ENCODE results near the gene BICC1.

The BICC1 gene

GRCh38 chr10:58653139-58653538, 140.5 kb downstream of the BICC1 start:
- Histone ChIP-seq H3K9me3 (ENCODE audit: control insufficient read depth in 1 of 2, low read length in 2 of 2) (no peaks in the 10 kb centered on the region), H3K4me3 (ENCODE audit: low read depth in 1 of 2, low read length in 2 of 2) (no peak overlapping the region), H3K27me3 (ENCODE audit: control insufficient read depth in 1 of 2, insufficient read depth in 2 of 2, low read length in 2 of 2) (no peaks in the 10 kb centered on the region), H3K4me1 (ENCODE audit: control insufficient read depth in 1 of 2, insufficient read depth in 2 of 2, low read length in 2 of 2) (no peaks in the 10 kb centered on the region), H3K27ac (ENCODE audit: low read depth, low read length) (no peak overlapping the region), H3K9ac (ENCODE audit: low read depth in 1 of 2, low read length in 2 of 2) (no peak overlapping the region), H3K36me3 (ENCODE audit: control insufficient read depth in 1 of 2, insufficient read depth in 2 of 2, low read length in 2 of 2) (no peaks in the 10 kb centered on the region)

DNA sequence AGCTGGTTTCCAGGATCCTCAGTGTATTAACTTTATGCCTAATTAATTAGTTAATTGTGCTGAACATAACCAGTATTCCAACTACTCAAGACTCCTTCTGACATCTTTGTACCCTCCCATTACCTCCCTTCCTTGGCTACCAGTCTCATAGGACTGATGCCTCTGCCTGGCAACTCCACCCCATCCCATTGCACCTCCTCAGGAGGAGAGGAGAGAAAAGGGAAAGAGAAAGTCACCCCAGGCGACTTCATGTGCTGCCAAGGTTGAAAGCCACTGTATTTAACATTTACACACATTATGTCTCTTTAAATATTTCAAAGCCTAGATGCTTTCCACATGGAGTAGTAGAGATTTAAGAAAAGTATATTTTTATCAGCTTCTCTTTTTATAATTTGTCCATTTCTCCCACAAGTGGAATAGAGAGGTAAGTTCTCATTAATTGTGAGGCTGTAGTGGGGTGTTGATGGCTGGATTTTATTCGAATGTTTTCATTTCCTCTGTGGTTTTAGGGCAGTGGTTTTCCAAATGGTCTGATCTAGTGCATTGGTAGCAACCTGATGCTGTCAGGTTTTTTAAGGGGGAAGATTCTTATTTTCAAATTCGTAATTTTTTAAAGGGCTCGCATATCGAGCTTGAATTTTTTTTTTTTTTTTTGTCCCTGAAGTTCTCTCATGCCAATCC, 148.0 kb downstream of the BICC1 start:
- no peaks in the 10 kb centered on the region for H3K27me3 ChIP-seq (ENCODE audit: control insufficient read depth in 1 of 2, insufficient read depth in 2 of 2, low read length in 2 of 2)
- H3K27ac ChIP-seq (ENCODE audit: low read depth, low read length) = no peak overlapping the region
- H3K36me3 ChIP-seq (ENCODE audit: control insufficient read depth in 1 of 2, insufficient read depth in 2 of 2, low read length in 2 of 2) = no peaks in the 10 kb centered on the region
- H3K4me1 ChIP-seq (ENCODE audit: control insufficient read depth in 1 of 2, insufficient read depth in 2 of 2, low read length in 2 of 2) = no peaks in the 10 kb centered on the region
- peaks cover 0 to 3% of the 10 kb centered on the region in 2 donors for H3K9me3 ChIP-seq (ENCODE audit: control insufficient read depth in 1 of 2, low read length in 2 of 2)
- no peak overlapping the region for H3K4me3 ChIP-seq (ENCODE audit: low read depth in 1 of 2, low read length in 2 of 2)
- H3K9ac ChIP-seq (ENCODE audit: low read depth in 1 of 2, low read length in 2 of 2) = no peak overlapping the region

DNA sequence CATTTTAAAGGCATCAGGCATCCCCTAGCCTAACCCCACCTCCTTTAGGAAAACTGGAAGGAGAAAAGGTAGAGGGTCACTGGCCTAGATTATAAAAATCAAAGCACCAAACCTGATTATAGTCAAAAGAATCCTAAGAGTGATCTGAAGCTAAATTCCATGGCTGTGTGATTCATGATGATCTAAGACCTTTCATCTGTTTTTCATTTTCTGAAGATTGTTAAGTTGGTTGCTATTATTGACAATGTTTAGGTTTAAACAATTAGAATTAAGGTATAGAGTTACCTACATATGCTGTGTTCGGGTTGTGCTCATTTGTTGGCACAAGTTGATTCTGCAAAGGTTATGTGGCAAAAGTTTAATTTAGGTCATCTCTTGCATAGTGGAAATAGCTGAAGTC, 148.7 kb downstream of the BICC1 start:
- Histone ChIP-seq H3K27me3 (ENCODE audit: control insufficient read depth in 1 of 2, insufficient read depth in 2 of 2, low read length in 2 of 2) (no peaks in the 10 kb centered on the region), H3K27ac (ENCODE audit: low read depth, low read length) (no peak overlapping the region), H3K4me3 (ENCODE audit: low read depth in 1 of 2, low read length in 2 of 2) (no peak overlapping the region), H3K9me3 (ENCODE audit: control insufficient read depth in 1 of 2, low read length in 2 of 2) (peaks cover 0 to 3% of the 10 kb centered on the region in 2 donors), H3K36me3 (ENCODE audit: control insufficient read depth in 1 of 2, insufficient read depth in 2 of 2, low read length in 2 of 2) (no peaks in the 10 kb centered on the region), H3K9ac (ENCODE audit: low read depth in 1 of 2, low read length in 2 of 2) (no peak overlapping the region), H3K4me1 (ENCODE audit: control insufficient read depth in 1 of 2, insufficient read depth in 2 of 2, low read length in 2 of 2) (no peaks in the 10 kb centered on the region)

DNA sequence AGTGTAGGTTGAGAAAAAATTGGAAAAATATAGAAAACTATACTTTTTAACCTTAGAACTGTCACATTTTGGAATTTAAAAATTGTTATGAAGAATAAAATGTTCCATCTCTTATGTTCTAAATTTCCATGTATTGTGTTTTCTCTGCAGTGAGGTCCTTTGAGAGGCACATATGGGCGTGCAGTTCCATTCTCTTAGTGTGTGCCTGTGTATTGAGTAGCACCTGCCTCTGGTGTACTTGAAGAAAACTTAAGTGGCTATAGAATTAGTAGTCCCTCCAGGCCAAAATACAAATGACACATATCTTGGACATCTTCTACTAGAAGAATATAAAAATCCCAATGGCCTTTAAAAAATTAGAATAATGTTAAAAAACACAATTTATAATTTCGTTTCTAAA, 149.2 kb downstream of the BICC1 start:
- no peak overlapping the region for H3K27ac ChIP-seq (ENCODE audit: low read depth, low read length)

DNA sequence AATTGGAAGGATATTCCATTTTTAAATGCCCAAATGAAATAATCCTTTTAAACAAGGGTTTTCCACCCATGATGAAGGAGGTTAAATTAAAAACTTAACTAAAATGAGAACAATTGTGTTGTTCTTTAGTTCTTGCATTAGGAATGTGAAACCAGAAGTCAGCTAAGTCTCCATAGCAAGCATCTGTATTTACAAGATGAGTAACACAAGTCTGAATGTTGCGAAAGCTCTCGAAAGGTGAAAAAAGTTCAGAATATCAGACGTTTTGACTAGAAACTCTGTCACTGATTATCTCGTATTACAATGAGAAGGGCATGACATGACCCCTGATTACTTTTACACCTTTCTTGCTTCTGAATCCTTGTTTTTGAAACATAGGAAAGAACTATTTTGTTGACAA, 149.6 kb downstream of the BICC1 start:
- Histone ChIP-seq H3K27ac (ENCODE audit: low read depth, low read length) (no peak overlapping the region), H3K27me3 (ENCODE audit: control insufficient read depth in 1 of 2, insufficient read depth in 2 of 2, low read length in 2 of 2) (no peaks in the 10 kb centered on the region), H3K4me3 (ENCODE audit: low read depth in 1 of 2, low read length in 2 of 2) (no peak overlapping the region), H3K4me1 (ENCODE audit: control insufficient read depth in 1 of 2, insufficient read depth in 2 of 2, low read length in 2 of 2) (no peaks in the 10 kb centered on the region), H3K36me3 (ENCODE audit: control insufficient read depth in 1 of 2, insufficient read depth in 2 of 2, low read length in 2 of 2) (no peaks in the 10 kb centered on the region), H3K9ac (ENCODE audit: low read depth in 1 of 2, low read length in 2 of 2) (no peak overlapping the region), H3K9me3 (ENCODE audit: control insufficient read depth in 1 of 2, low read length in 2 of 2) (peaks cover 0 to 3% of the 10 kb centered on the region in 2 donors)

More for the DNA sequence above, 149.2 kb downstream of the BICC1 start:
- Histone ChIP-seq H3K9ac (ENCODE audit: low read depth in 1 of 2, low read length in 2 of 2) (no peak overlapping the region), H3K4me3 (ENCODE audit: low read depth in 1 of 2, low read length in 2 of 2) (no peak overlapping the region), H3K4me1 (ENCODE audit: control insufficient read depth in 1 of 2, insufficient read depth in 2 of 2, low read length in 2 of 2) (no peaks in the 10 kb centered on the region), H3K9me3 (ENCODE audit: control insufficient read depth in 1 of 2, low read length in 2 of 2) (peaks cover 0 to 3% of the 10 kb centered on the region in 2 donors), H3K36me3 (ENCODE audit: control insufficient read depth in 1 of 2, insufficient read depth in 2 of 2, low read length in 2 of 2) (no peaks in the 10 kb centered on the region), H3K27me3 (ENCODE audit: control insufficient read depth in 1 of 2, insufficient read depth in 2 of 2, low read length in 2 of 2) (no peaks in the 10 kb centered on the region)

DNA sequence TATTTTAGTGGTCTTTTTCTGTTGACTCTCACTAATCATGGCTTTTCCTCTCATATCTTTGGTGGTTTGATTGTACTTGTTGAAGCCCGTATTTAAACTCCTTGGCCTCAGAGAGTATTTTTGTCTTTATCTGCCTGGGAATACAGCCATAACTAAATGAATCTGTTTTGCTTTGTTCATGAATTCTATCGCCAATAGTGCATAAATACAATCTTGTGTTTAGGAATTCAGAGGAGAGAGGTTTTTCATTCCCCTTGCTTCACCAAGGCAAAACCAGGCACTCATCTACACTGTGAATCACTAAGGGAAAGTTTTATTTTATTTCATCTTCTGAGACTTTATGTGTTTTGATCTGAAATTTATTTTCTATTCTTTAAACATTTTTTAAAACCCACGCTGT, 152.7 kb downstream of the BICC1 start:
- Histone ChIP-seq H3K27me3 (ENCODE audit: control insufficient read depth in 1 of 2, insufficient read depth in 2 of 2, low read length in 2 of 2) (no peaks in the 10 kb centered on the region), H3K4me3 (ENCODE audit: low read depth in 1 of 2, low read length in 2 of 2) (no peak overlapping the region), H3K36me3 (ENCODE audit: control insufficient read depth in 1 of 2, insufficient read depth in 2 of 2, low read length in 2 of 2) (no peaks in the 10 kb centered on the region), H3K4me1 (ENCODE audit: control insufficient read depth in 1 of 2, insufficient read depth in 2 of 2, low read length in 2 of 2) (no peaks in the 10 kb centered on the region), H3K9me3 (ENCODE audit: control insufficient read depth in 1 of 2, low read length in 2 of 2) (peaks cover 0 to 3% of the 10 kb centered on the region in 2 donors), H3K27ac (ENCODE audit: low read depth, low read length) (no peak overlapping the region), H3K9ac (ENCODE audit: low read depth in 1 of 2, low read length in 2 of 2) (no peak overlapping the region)

- Histone ChIP-seq H3K4me1 (ENCODE audit: control insufficient read depth in 1 of 2, insufficient read depth in 2 of 2, low read length in 2 of 2) (no peaks in the 10 kb centered on the region), H3K27ac (ENCODE audit: low read depth, low read length) (no peak overlapping the region), H3K9me3 (ENCODE audit: control insufficient read depth in 1 of 2, low read length in 2 of 2) (peaks cover 0 to 3% of the 10 kb centered on the region in 2 donors), H3K4me3 (ENCODE audit: low read depth in 1 of 2, low read length in 2 of 2) (peak overlapping the region in 1 of 2 donors; percentile 40), H3K9ac (ENCODE audit: low read depth in 1 of 2, low read length in 2 of 2) (no peak overlapping the region), H3K27me3 (ENCODE audit: control insufficient read depth in 1 of 2, insufficient read depth in 2 of 2, low read length in 2 of 2) (no peaks in the 10 kb centered on the region), H3K36me3 (ENCODE audit: control insufficient read depth in 1 of 2, insufficient read depth in 2 of 2, low read length in 2 of 2) (no peaks in the 10 kb centered on the region)
These were observed 153.4 kb downstream of the BICC1 start for GRCh38 chr10:58666024-58666423.

- H3K9ac ChIP-seq (ENCODE audit: low read depth in 1 of 2, low read length in 2 of 2) = no peak overlapping the region
- H3K27ac ChIP-seq (ENCODE audit: low read depth, low read length) = no peak overlapping the region
- H3K4me1 ChIP-seq (ENCODE audit: control insufficient read depth in 1 of 2, insufficient read depth in 2 of 2, low read length in 2 of 2) = no peaks in the 10 kb centered on the region
- H3K36me3 ChIP-seq (ENCODE audit: control insufficient read depth in 1 of 2, insufficient read depth in 2 of 2, low read length in 2 of 2) = no peaks in the 10 kb centered on the region
- H3K27me3 ChIP-seq (ENCODE audit: control insufficient read depth in 1 of 2, insufficient read depth in 2 of 2, low read length in 2 of 2) = no peaks in the 10 kb centered on the region
- H3K9me3 ChIP-seq (ENCODE audit: control insufficient read depth in 1 of 2, low read length in 2 of 2) = peaks cover 0 to 3% of the 10 kb centered on the region in 2 donors
- no peak overlapping the region for H3K4me3 ChIP-seq (ENCODE audit: low read depth in 1 of 2, low read length in 2 of 2)
These were observed 155.1 kb downstream of the BICC1 start for GRCh38 chr10:58667658-58668310.

DNA sequence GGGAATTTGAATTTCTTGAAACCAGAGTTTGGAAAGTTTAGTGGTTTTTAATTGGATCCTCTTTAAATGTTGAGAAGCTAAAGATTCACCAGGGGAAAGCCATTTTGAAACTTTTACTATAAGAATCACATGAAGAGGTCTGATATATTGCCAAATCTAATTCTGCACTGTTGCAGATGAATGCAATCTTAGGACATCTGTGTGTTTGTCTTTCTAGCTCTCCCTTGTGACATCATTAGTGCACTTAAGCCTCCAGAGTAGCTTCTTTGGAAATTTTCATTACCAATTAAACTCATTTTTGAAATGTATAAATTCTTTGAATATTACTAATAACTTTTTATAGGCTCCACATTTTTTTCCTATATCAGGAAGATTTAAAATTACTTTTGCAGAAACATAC, 160.2 kb downstream of the BICC1 start:
- Histone ChIP-seq H3K27me3 (ENCODE audit: control insufficient read depth in 1 of 2, insufficient read depth in 2 of 2, low read length in 2 of 2) (no peaks in the 10 kb centered on the region), H3K27ac (ENCODE audit: low read depth, low read length) (no peak overlapping the region), H3K4me3 (ENCODE audit: low read depth in 1 of 2, low read length in 2 of 2) (no peak overlapping the region), H3K4me1 (ENCODE audit: control insufficient read depth in 1 of 2, insufficient read depth in 2 of 2, low read length in 2 of 2) (no peaks in the 10 kb centered on the region), H3K9me3 (ENCODE audit: control insufficient read depth in 1 of 2, low read length in 2 of 2) (no peaks in the 10 kb centered on the region), H3K9ac (ENCODE audit: low read depth in 1 of 2, low read length in 2 of 2) (no peak overlapping the region), H3K36me3 (ENCODE audit: control insufficient read depth in 1 of 2, insufficient read depth in 2 of 2, low read length in 2 of 2) (no peaks in the 10 kb centered on the region)

DNA sequence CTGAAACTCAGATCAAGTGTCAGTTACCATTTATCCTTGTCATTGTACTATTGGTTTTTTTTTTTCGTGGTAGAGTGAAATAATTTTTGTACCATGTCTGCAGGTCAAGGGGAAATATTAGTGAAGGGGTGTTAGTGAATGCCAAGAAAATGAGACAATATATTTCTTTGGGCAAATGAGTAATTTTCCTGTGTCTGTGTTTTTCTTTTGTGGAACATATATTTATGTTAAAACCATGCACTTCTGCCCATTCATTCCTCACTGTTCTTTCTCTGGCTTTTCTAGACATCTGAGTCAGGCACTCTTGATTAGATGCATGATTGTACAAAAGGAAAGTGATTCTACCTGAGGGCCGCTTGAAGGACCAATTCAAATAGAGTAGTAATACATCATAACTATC, 161.6 kb downstream of the BICC1 start:
- no peaks in the 10 kb centered on the region for H3K27me3 ChIP-seq (ENCODE audit: control insufficient read depth in 1 of 2, insufficient read depth in 2 of 2, low read length in 2 of 2)
- H3K36me3 ChIP-seq (ENCODE audit: control insufficient read depth in 1 of 2, insufficient read depth in 2 of 2, low read length in 2 of 2) = no peaks in the 10 kb centered on the region
- H3K4me3 ChIP-seq (ENCODE audit: low read depth in 1 of 2, low read length in 2 of 2) = no peak overlapping the region
- no peak overlapping the region for H3K9ac ChIP-seq (ENCODE audit: low read depth in 1 of 2, low read length in 2 of 2)
- H3K4me1 ChIP-seq (ENCODE audit: control insufficient read depth in 1 of 2, insufficient read depth in 2 of 2, low read length in 2 of 2) = no peaks in the 10 kb centered on the region
- no peak overlapping the region for H3K27ac ChIP-seq (ENCODE audit: low read depth, low read length)
- H3K9me3 ChIP-seq (ENCODE audit: control insufficient read depth in 1 of 2, low read length in 2 of 2) = no peaks in the 10 kb centered on the region

Data from duodenal mucosa (tissue), 2 donors.